Type B pancreatic cell (in vitro differentiated cells): ENCODE measurements around the gene DNM2. TPM values are rescaled to one million over a fixed set of nuclear protein-coding genes. Genes with fewer than 3 reads are reported as not detected.

Experiments used
- DNase-seq: peaks from one replicate; pipeline ENCODE4 v3.0.0; 2021; ENCODE audit warnings: mixed read lengths; ENCODE audit not compliant: unreplicated experiment; ENCODE audit errors: extremely low spot score
- H3K27ac Mint-ChIP-seq: 2 replicates; pipeline ENCODE4 v1.8.0; 2021; ENCODE audit warnings: mild to moderate bottlenecking, mixed read lengths
- H3K27me3 Mint-ChIP-seq: 2 replicates; pipeline ENCODE4 v1.8.0; 2021; ENCODE audit warnings: mixed read lengths
- H3K36me3 Mint-ChIP-seq: 2 replicates; pipeline ENCODE4 v1.8.0; 2021; ENCODE audit warnings: mixed read lengths
- H3K4me1 Mint-ChIP-seq: one replicate; pipeline ENCODE4 v1.8.0; 2021; ENCODE audit warnings: mixed read lengths; ENCODE audit not compliant: unreplicated experiment
- H3K4me3 Mint-ChIP-seq: 2 replicates; pipeline ENCODE4 v1.8.0; 2021; ENCODE audit warnings: mild to moderate bottlenecking, mixed read lengths
- H3K9me3 Mint-ChIP-seq: 2 replicates; pipeline ENCODE4 v1.8.0; 2021; ENCODE audit warnings: mixed read lengths
- total RNA-seq: library from RNA; stranded (reverse); gene quantifications from 2 replicates; pipeline ENCODE4 v1.2.1, GENCODE V29; 2021; ENCODE audit warnings: low replicate concordance
- TF ChIP-seq, protein P1 (sequence below): fragments of 200-600 bp; sonication (generic); conservative IDR thresholded peaks from 2 replicates; pipeline ENCODE4 v1.5.0; 2021; ENCODE audit warnings: antibody characterized with exemption, mild to moderate bottlenecking

DNM2 gene
- total RNA-seq, 1 donor from 2014 or later: 119 TPM

GRCh38 chr19:10768936-10769335 is 51.1 kb downstream of the DNM2 start:
- no peaks in the 10 kb centered on the region for H3K9me3 Mint-ChIP-seq
- H3K27me3 Mint-ChIP-seq: no peaks in the 10 kb centered on the region
- peak overlapping the region; percentile 67 for H3K27ac Mint-ChIP-seq
- DNase-seq: no peak
- H3K4me1 Mint-ChIP-seq: peaks cover 7% of the 10 kb centered on the region
- no peak overlapping the region for H3K4me3 Mint-ChIP-seq
- TF ChIP-seq, protein P1, sequence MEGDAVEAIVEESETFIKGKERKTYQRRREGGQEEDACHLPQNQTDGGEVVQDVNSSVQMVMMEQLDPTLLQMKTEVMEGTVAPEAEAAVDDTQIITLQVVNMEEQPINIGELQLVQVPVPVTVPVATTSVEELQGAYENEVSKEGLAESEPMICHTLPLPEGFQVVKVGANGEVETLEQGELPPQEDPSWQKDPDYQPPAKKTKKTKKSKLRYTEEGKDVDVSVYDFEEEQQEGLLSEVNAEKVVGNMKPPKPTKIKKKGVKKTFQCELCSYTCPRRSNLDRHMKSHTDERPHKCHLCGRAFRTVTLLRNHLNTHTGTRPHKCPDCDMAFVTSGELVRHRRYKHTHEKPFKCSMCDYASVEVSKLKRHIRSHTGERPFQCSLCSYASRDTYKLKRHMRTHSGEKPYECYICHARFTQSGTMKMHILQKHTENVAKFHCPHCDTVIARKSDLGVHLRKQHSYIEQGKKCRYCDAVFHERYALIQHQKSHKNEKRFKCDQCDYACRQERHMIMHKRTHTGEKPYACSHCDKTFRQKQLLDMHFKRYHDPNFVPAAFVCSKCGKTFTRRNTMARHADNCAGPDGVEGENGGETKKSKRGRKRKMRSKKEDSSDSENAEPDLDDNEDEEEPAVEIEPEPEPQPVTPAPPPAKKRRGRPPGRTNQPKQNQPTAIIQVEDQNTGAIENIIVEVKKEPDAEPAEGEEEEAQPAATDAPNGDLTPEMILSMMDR: no peak
- peaks cover 6% of the 10 kb centered on the region for H3K36me3 Mint-ChIP-seq

- Mint-ChIP-seq H3K27ac (peak overlapping the region; percentile 67), H3K4me3 (no peak overlapping the region), H3K27me3 (no peaks in the 10 kb centered on the region), H3K9me3 (no peaks in the 10 kb centered on the region), H3K4me1 (peaks cover 7% of the 10 kb centered on the region), H3K36me3 (peaks cover 6% of the 10 kb centered on the region)
- DNase-seq: no peak
- TF ChIP-seq, protein P1: peak; percentile 50
Observed at GRCh38 chr19:10769533-10770491, 51.9 kb downstream of the DNM2 start.

GRCh38 chr19:10773969-10774368 is 56.1 kb downstream of the DNM2 start:
- Mint-ChIP-seq H3K4me3 (no peak overlapping the region), H3K9me3 (no peaks in the 10 kb centered on the region), H3K27ac (peak overlapping the region; percentile 71), H3K4me1 (peaks cover 7% of the 10 kb centered on the region), H3K36me3 (peaks cover 10% of the 10 kb centered on the region), H3K27me3 (no peaks in the 10 kb centered on the region)
- DNase-seq: no peak
- TF ChIP-seq, protein P1: no peak

DNA sequence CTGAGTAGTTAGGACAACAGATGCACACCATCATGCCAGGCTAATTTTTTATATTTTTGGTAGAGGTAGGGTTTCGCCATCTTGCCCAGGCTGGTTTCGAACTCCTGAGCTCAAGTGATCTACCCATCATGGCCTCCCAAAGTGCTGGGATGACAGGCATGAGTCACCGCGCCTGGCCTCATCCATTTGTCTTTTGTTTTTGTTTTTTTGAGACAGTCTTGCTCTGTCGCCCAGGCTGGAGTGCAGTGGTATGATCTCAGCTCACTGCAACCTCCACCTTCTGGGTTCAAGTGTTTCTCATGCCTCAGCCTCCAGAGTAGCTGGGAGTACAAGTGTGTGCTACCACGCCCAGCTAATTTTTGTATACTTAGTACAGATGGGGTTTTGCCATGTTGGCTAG is 57.0 kb downstream of the DNM2 start:
- H3K27me3 Mint-ChIP-seq: no peaks in the 10 kb centered on the region
- H3K4me1 Mint-ChIP-seq: peaks cover 7% of the 10 kb centered on the region
- H3K9me3 Mint-ChIP-seq: no peaks in the 10 kb centered on the region
- peaks cover 10% of the 10 kb centered on the region for H3K36me3 Mint-ChIP-seq
- H3K4me3 Mint-ChIP-seq: no peak overlapping the region
- TF ChIP-seq, protein P1: no peak
- no peak for DNase-seq
- peak overlapping the region; percentile 46 for H3K27ac Mint-ChIP-seq

GRCh38 chr19:10776900-10777650 is 59.2 kb downstream of the DNM2 start:
- Mint-ChIP-seq H3K27me3 (no peaks in the 10 kb centered on the region), H3K27ac (no peak overlapping the region), H3K4me3 (no peak overlapping the region), H3K9me3 (no peaks in the 10 kb centered on the region), H3K36me3 (peaks cover 11% of the 10 kb centered on the region), H3K4me1 (no peaks in the 10 kb centered on the region)
- DNase-seq: no peak
- TF ChIP-seq, protein P1: no peak
